ENCODE results near the gene SLC25A23.
"Not testable (repeated sequence)": the region's sequence is repeated elsewhere in the genome, so short reads cannot be mapped to it uniquely, and the experiment has no call there.

SLC25A23 gene

DNA sequence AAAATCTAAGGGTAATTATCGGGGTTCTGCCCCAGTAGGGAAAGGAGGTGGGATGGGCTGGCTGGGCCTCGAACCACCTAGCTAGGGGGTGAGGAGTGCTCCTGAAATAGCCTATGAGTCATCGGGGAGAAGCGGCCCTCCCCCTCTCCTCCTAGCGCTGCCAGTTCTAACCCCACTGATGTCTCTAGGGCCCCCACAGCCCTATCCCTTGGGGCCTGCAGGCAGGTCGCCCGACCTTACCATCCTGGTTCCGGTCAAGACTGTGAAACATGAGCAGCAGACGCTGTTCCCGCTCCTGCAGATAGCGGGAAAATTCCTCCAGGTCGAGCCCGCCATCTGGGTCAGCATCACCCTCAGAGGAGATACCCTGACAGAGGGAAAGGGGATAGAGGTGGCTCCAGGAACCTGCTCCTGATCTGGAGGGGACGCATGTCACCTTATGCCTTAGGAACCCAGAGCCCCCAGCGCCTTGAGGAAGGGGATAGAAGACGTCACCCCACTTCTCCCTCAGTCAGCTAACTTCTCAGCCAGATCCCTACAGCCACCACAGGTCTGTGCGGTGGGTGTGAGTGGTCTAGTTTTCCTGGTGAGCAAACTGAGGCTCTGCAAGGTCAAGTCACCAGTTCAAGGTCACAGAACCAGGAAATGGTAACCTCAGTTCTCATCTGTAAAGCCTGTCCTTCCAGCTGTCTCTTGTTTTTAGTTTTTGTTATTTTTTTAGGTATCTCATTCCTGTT is 1.5 kb downstream of the SLC25A23 start:
- DNase-seq (ENCODE audit: low read depth in 3 of 3): no peak

DNA sequence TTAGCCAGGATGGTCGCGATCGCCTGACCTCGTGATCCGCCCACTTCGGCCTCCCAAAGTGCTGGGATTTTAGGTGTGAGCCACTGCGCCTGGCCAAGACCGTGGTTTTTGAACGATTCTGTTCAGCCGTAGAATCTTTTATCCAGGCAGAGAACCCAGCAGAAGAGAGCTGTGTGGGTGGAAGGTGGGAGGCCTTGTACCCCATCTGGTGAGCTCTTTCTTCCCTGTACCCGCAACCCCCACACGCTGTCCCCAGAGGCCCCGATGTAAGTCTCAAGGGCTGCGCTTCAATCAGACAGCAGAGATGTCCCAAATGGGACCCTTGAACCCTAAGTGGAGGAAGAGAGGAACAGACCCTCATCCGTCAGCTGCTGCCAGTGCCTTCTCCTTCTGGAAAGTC is 3.7 kb downstream of the SLC25A23 start:
- no peak for DNase-seq (ENCODE audit: low read depth in 3 of 3)

DNA sequence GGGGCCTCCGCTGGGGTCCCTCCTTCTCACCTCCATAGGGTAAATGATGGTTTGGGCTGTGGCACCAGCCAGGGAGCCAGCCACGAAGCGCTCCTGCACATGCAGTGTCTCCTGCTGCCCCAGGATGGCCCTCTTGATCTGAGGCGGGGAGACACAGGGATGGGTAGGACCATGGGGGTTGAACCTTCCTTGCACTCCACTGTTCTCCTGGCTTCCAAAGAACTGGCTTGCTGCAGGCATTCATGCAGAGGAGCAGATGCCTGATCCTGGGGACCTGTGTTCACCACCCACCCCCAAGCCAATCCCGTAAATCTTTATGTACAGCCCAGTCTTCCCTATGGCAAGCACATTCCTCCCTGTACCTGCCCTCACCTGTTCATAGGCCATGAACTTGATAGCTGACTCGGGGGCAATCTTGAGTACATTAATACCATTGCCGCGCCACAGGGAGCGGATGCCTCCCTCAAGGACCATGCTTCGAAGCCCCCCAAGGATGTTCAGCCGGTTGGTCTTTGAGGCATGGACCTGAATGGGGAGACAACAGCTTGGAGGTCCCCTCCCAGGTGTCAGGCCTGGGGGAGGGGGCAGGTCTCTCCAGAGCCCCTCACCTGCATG is 5.5 kb downstream of the SLC25A23 start:
- no peak for DNase-seq (ENCODE audit: low read depth in 3 of 3)

DNA sequence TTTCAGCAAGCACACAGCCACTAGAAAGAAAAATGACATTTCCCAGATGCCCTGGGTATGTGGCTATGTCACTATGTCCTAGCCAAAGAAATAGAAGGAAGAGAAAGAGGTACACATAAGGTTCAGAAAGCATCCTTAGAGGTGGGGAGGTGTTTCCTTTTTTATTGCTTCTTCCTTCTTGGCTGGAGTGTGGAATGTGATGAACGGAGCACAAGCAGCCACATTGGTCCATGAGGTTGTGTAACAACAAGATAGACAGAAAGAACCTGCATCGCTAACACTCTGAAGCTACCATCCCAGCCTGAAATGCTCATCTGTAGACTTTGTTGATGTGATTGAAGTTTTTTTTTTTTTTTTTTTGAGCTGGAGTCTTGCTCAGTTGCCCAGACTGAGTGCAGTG is 6.7 kb downstream of the SLC25A23 start:
- no peak for DNase-seq (ENCODE audit: low read depth in 3 of 3)

DNA sequence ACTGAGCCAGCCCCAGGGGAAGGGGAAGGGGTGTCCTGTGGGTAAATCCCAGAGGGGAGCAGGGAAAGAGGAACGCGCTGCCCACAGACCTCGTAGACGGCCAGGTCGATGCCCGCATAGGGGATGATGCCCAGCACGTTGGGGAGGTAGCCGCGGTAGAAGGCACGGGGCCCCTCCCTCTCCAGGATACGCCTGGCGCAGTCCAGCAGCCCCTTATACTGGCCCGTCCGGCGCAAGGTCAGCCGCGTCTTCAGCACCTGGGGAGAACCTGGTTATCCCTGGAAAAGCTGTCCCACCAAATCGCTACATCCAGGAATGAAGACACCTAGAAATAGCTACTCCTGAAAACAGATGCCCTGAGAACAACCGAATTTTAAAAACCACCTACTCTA is 7.4 kb downstream of the SLC25A23 start:
- no peak for DNase-seq (ENCODE audit: low read depth in 3 of 3)

DNA sequence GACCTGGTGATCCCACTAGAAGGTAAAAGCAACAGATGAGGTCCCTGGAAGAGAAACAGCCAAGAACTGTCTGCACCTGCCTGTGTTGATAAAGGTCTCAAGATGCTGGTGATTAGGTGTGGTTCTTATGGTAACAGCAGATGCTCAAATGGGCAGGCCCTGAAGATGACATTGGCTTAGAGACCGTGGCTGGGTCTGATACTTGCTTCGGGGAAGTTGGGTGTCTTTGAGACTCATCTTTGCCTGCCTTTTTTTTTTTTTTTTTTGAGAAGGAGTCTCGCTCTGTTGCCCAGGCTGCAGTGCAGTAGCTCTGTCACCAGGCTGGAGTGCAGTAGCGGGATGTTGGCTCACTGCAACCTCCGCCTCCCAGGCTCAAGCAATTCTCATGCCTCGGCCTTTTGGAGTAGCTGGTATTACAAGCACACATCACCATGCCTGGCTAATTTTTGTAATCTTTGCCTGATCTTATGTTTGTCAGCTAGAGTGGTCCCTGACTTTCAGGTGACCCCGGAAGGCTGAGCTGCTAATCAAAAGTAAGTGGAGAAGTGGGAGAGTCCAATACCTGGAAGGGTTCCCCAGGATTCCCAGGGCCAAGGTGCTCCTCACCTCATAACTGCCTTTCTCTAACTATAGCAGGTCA is 7.9 kb downstream of the SLC25A23 start:
- no peak for DNase-seq (ENCODE audit: low read depth in 3 of 3)

DNA sequence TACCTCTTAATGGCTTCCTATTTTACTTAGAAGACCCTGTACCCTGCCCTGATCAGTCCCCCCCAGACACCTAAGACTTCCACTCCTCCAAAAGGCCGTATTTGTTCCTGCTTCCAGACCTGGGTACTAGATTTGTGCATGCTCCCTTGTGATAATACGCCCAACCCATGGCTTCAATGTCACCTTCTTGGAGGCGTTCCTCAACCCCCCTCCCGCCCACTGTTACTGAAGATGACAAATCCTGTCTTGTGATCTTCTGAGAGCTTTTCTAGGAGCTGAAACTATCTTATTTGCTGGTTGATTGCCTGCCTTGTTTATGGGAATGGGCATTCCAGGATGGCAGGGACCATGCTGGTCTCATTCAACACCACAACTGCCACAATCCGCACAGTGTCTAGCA is 9.4 kb downstream of the SLC25A23 start:
- no peak for DNase-seq (ENCODE audit: low read depth in 3 of 3)

DNA sequence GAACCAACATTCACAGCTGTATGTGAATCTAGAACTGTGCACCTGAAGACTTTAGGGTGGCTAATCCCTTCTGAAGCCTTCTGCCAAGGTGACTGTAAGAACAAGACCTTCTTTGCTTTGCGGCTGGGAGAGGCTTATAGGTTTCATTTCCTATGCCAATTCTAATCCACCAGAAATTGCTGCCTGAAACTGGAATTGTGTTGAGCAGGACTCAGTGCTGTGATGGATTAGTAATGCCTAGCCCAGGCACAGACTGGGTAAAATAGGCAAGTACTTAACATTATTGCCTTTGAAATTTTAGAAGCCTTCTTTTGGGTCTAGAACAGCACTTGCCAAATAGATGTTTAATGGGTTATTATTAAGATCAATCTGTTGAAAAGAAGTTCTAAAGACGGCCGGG is 11.5 kb downstream of the SLC25A23 start:
- DNase-seq (ENCODE audit: low read depth in 3 of 3): no peak

DNA sequence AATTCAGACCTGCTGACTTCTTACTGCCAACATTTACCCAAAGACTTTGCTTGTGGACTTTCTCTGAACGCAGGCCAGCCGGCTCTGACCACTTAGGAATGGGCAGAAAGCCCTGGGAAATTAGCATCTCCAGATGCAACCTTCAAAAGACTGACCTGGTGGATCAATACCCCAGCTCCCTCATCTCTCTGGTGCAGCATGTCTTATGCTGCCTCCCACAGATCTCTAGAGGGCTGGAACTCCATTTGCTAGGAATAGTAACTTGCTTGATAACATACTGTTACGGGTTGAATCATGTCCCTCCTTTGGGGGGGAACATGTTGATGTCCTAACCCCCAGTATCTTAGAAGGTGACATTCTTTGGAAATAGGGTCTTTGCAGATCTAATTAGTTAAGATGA is 13.1 kb downstream of the SLC25A23 start:
- DNase-seq (ENCODE audit: low read depth in 3 of 3): no peak

DNA sequence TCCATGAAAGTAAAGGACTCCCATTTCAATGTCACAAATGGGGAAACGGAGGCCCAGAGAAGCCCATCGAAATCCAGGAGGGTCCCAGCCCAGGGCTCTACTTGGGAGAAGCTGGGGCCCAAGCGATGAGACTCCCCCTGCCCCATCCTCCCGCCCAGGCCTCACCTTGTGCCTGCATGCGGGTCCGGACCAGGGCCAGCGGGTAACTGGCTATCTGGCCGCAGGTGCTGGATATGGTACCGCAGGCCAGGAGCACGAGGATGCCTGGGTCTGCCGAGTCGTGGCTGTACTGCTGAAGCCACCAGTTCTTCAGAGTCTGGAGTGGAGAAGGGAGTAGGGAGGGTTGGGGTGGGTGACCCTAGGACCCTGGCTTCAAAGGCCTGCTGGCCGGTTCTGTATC is 15.6 kb downstream of the SLC25A23 start:
- no peak for DNase-seq (ENCODE audit: low read depth in 3 of 3)

DNA sequence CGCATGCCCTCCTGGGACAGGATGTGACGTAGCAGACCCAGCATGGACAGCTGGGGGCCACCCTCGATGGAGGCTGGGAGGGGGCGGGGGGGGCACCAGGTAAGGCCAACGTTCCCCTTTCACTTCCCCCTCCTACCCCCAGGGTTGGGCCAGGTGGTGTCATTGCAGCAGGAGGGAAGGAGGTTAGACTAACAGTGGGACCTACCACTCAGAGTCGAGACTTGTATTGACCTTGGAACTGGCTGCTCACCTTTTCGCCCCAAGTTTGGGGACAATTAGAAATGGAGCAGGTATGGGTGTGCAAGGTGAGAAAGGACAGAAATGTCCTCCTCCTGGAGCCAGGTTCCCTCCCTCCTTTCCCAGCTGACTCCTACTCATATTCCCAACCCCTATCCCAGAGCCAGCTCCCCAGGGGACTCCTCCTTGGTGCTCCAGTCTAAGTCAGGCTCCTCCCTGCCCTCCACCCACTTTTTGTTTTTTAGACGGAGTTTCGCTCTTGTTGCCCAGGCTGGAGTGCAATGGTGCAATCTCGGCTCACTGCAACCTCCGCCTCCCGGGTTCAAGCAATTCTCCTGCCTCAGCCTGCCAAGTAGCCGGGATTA is 17.4 kb downstream of the SLC25A23 start:
- DNase-seq (ENCODE audit: low read depth in 3 of 3): no peak

DNA sequence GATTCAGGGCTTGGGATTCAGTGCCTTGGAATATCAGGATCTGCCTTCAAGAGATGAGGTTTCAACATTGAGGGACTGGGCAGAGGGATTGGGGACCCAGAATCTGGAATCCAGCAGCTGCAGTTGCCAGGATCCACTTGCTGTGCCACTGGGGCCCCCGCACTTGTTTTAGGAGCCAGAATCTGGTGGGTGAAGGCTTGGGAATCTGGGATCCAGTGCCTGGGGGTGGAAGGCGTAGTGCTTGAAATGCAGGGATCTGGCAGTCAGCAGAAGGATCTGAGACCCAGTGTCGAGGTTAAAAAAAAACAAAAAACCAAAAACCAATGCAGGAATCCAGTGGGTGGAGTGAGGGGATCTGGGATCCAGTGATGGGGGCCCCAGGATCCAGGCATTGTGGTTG is 18.7 kb downstream of the SLC25A23 start:
- no peak for DNase-seq (ENCODE audit: low read depth in 3 of 3)

DNA sequence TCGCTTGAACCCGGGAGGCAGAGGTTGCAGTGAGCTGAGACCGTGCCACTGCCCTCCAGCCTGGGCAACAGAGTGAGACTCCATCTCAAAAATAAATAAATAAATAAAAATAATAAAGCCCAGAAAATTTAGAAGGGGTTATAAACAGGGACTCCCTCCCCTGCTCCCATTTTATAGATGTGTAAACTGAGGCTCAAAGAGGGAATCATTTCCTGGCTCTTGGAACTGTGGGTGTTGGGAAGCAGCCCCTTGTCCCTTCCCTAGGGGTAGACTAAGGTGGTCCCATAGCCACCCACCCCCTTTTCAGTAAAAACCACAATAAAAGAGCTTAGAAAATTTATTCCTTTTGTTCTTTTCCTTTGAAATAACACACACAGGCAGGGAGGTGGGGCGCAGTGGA is 19.8 kb downstream of the SLC25A23 start:
- no peak for DNase-seq (ENCODE audit: low read depth in 3 of 3)

DNA sequence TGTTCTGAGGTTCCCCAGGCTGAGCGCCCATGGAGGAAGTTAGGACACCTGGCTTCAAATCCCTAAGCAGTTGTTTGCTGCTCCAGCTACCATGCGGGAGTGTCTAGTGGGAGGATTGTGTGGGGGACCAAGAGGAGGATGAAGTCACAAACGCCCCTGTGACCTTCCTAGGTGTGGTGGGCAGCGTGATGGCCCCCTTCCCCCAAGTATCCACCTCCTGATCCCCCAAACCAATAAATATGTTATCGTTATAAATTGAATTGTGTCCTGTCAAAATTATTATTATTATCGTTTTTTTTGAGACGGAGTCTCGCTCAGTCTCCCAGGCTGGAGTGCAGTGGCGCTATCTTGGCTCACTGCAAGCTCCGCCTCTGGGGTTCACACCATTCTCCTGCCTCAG is 25.9 kb downstream of the SLC25A23 start, which contains the start of gene SLC25A41:
SLC25A41 (minus strand) TSS at position 101 of the 400 bp plus-strand sequence; CDS start at position 31, 70 bp downstream.
- DNase-seq (ENCODE audit: low read depth in 3 of 3): no peak

DNA sequence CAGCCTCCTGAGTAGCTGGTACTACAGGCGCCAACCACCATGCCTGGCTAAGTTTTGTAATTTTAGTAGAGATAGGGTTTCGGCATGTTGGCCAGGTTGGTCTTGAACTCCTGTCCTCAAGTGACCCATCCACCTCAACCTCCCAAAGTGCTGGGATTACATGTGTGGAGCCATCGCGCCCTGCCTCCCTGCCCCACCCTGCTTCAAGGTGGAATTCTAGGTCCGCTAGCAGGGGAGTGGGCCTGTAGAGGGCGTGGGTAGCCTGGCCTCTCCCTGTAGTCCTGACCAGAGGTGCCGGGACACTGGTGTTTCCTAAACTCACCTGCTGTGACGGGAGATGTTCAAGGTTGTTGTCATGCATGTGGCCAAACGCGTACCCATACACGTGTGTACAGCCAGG is 26.4 kb downstream of the SLC25A23 start:
- DNase-seq (ENCODE audit: low read depth in 3 of 3): no peak

DNA sequence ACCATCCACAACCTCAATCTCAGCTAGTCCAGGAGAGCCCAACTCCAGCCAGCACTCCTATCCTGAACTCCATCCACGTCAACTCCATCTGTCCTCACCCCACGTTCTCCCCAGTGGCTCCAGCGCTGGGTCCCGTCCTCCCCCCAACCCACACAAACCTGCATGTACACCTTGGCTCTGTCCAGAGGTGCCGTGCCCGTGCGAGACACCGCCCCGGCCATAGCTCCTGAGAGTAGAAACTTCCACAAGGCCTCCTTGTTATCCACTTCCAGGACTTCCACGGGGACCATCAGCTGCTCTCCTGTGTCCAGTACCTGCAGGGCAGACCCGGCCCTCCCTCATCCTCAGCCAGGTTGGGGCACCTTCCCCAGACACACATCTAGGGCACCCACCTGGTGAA is 27.7 kb downstream of the SLC25A23 start:
- DNase-seq (ENCODE audit: low read depth in 3 of 3): no peak

DNA sequence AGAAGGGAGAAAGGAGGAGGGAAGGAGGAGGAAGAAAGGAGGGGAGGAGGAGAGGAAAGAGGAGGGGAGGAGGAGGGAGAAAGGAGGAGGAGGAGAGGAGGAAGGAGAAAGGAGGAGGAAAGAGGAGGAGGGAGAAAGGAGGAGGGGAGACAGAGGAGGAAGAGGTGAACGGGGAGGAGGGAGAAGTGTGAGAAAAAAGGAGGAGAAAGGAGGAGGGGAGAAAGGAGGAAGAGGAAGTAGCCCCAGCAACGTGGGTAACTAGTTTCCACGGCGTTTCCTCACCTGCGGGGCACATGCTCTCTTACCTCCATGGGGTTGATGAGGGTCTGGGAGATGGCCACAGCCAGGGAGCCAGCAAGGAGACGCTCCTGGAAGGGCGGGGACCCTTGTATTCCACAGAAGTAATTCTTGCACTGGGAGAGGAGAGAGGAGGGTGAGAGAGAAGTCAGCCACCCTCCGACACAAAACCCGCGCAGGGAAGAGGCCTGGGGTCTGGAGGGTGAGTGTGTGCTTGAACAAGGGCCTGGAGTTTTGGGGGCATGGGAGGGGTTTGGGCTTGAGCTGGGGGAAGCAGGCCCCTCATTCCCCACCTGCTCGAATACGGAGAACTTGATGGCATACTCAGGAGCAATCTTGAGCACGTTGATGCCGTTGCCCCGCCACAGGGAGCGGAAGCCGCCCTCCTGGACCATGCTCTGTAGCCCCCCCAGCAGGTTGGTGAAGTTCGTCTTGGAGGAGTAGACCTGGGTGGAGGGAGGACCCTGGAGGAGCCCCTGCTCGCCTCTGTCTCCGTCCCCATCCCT is 30.0 kb downstream of the SLC25A23 start:
- DNase-seq (ENCODE audit: low read depth in 3 of 3): no peak

DNA sequence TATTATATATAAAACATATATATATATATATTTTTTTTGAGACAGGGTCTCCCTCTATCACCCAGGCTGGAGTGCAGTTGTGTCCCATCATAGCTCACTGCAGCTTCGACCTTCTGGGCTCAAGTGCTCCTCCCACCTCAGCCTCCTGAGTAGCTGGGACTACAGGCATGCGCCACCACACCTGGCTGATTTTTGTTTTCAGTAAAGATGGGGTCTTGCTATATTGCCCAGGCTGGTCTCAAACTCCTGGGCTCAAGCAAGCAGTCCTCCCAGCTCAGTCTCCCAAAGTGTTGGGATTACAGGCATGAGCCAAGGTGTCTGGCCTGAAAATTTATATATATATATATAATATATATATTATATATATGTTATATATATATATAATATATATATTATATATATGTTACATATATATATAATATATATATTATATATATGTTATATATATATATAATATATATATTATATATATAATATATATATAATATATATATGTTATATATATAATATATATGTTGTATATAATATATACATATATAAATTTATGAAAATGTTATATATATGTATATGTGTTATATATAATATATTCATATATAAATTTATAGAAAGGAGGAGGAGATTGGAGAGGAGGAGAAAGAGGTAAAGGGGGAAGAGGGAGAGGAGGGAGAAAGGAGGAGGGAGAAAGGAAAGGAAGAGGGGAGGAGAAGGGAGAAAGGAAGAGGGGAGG is 30.7 kb downstream of the SLC25A23 start:
- not testable (repeated sequence) for DNase-seq (ENCODE audit: low read depth in 3 of 3)

DNA sequence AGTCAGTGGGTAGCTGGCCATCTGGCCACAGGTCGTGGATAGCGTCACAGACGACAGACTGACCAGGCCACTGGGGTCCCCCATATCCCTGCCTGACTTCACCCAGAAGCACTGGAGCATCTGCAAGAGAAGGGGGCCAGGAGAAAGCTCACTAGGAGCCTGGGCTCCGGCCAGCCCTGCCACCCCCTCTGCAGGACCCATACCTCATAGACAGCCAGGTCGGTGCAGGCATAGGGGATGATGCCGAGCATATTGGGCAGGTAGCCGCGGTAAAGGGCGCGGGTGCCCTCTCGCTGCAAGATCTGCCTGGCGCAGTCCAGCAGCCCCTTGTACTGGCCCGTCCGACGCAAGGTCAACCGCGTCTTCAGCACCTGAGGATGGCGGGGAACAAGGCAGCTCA is 32.5 kb downstream of the SLC25A23 start:
- no peak for DNase-seq (ENCODE audit: low read depth in 3 of 3)

DNA sequence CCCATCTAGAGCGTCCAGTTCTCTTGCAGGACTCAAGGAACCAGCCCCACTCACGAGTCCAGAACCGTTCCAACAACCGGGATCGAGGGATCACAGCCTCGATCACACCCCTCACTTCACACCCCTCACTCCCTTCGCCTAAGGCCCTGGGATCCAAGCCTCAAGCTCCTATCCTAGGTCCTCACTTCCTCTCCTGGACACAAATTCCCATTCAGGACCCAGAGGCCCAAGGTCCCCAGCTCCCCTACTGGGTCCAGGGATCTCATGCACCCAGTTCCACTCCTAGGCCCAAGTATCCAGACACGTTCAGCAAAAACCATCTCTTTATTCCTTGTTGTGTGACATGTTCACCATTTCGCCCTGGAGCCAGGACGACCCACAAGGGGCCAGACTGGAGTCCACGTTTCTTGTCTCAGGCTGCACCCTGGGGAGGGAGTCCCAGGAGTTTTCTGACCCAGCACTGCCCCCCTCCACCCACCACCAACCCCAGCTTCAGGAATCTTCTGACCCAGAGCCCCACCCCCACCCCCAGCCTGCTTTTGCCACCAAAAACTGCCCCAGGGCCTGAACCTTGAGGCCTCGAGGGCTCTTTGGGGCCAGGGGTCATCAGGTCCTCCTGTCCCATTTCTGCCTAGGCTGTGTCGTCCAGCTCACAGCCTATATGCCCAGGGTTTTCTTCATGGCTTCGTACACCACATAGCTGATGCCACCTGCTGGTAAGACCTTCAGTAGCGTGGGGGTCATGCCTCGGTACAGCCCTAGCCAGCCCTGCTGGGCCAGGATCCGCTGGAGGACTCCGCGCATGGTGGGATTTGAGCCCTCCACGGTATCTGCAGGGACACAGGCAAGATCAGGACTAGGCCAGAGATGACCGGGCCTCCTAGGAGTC is 33.6 kb downstream of the SLC25A23 start:
- no peak for DNase-seq (ENCODE audit: low read depth in 3 of 3)
